Activated T-helper 1 cell treated with anti-CD3 and anti-CD28 coated beads, Interleukin-12 subunit alpha, Interleukin-12 subunit beta, Interleukin-2, Interleukin-4 antibody, amounts not matched to agents 30 ng/mL and 10 ng/mL and 1 ng/mL, durations not matched to agents 14 hours and 24 hours and 36 hours (primary cell): ENCODE results near the gene NRP1. TPM values are rescaled to one million over a fixed set of nuclear protein-coding genes. Genes with fewer than 3 reads are reported as not detected.
"Not testable (repeated sequence)": the region's sequence is repeated elsewhere in the genome, so short reads cannot be mapped to it uniquely, and the experiment has no call there.

Source experiments
- DNase-seq: peaks from one replicate; pipeline ENCODE4 v3.0.0; 2021; ENCODE audit warnings: low spot score
- H3K27ac Mint-ChIP-seq: one replicate; pipeline ENCODE4 v1.8.0; 2021; ENCODE audit warnings: mild to moderate bottlenecking, mixed read lengths
- H3K27me3 Mint-ChIP-seq: one replicate; pipeline ENCODE4 v1.8.0; 2022; ENCODE audit warnings: mild to moderate bottlenecking, moderate library complexity, mixed read lengths; ENCODE audit not compliant: insufficient read depth
- H3K36me3 Mint-ChIP-seq: one replicate; pipeline ENCODE4 v1.8.0; 2021; ENCODE audit warnings: low read depth, mixed read lengths
- H3K4me1 Mint-ChIP-seq: one replicate; pipeline ENCODE4 v1.8.0; 2021; ENCODE audit warnings: low read depth, mixed read lengths
- H3K4me3 Mint-ChIP-seq: one replicate; pipeline ENCODE4 v1.8.0; 2021; ENCODE audit warnings: mild to moderate bottlenecking, moderate library complexity, mixed read lengths
- H3K9me3 Mint-ChIP-seq: one replicate; pipeline ENCODE4 v1.8.0; 2021; ENCODE audit warnings: mixed read lengths
- intact Hi-C: fragments of 100-400 bp; cut with micrococcal nuclease; formaldehyde crosslinking; loops from one replicate; pipeline ENCODE4 v1.15.1; 2024
- total RNA-seq: library from RNA; stranded (reverse); gene quantifications from 2 replicates; pipeline ENCODE4 v1.2.3, GENCODE V29; 2022

NRP1 gene
- total RNA-seq, 1 donor from 2014 or later: 1.2 TPM

DNA sequence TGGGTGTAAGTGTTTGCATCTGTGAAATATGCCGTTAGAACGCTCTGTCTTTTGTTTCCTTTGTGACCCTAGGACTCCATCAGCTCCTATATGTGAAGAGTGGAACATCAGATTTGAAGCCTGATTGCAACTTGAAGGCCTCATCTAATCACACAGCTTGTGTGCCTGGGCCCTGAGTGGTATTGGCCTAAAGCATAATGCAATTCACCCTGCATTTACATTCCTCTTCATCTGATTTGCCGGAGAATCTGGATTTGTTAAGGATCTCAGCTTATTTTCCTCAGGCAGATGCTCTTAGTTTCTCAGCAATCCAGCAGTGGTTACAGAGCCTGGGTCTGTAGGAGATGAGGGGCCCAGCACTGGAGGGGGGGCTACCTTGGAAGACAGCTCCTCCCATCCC is 193.2 kb downstream of the NRP1 start:
- Mint-ChIP-seq H3K4me3 (no peak overlapping the region), H3K36me3 (peaks cover 2% of the 10 kb centered on the region), H3K27me3 (no peaks in the 10 kb centered on the region), H3K27ac (peak overlapping the region; percentile 35), H3K4me1 (peaks cover 69% of the 10 kb centered on the region), H3K9me3 (no peaks in the 10 kb centered on the region)
- DNase-seq: no peak
- intact Hi-C loops: loop anchor here (5.0 kb wide), 1 partner anchor 1141 kb away; no protein-coding TSS in a partner anchor

GRCh38 chr10:33139181-33139646 is 195.3 kb downstream of the NRP1 start:
- Mint-ChIP-seq H3K36me3 (peaks cover 2% of the 10 kb centered on the region), H3K9me3 (no peaks in the 10 kb centered on the region), H3K4me1 (peaks cover 84% of the 10 kb centered on the region), H3K27me3 (no peaks in the 10 kb centered on the region), H3K4me3 (peak overlapping the region; percentile 38), H3K27ac (peak overlapping the region; percentile 80)
- peak; percentile 73 for DNase-seq
- intact Hi-C loops: loop anchor here (1.0 to 5.0 kb wide), 5 partner anchors 16 to 983 kb away; partner anchors contain the start of gene CCDC7

GRCh38 chr10:33138686-33139085 is 195.8 kb downstream of the NRP1 start:
- not testable (repeated sequence) for DNase-seq, H3K9me3 Mint-ChIP-seq, H3K36me3 Mint-ChIP-seq, H3K4me3 Mint-ChIP-seq, H3K27me3 Mint-ChIP-seq
- H3K27ac Mint-ChIP-seq: peak overlapping the region; percentile 80
- peaks cover 85% of the 10 kb centered on the region for H3K4me1 Mint-ChIP-seq
- intact Hi-C loops: loop anchor here (1.0 to 5.0 kb wide), 5 partner anchors 16 to 984 kb away; partner anchors contain the start of gene CCDC7

GRCh38 chr10:33137356-33138005 is 197.0 kb downstream of the NRP1 start:
- no peaks in the 10 kb centered on the region for H3K27me3 Mint-ChIP-seq
- intact Hi-C loops: loop anchor here (2.0 to 5.0 kb wide), 4 partner anchors 17 to 760 kb away; partner anchors contain the start of gene CCDC7
- H3K27ac Mint-ChIP-seq: peak overlapping the region; percentile 80
- H3K9me3 Mint-ChIP-seq: no peaks in the 10 kb centered on the region
- H3K4me1 Mint-ChIP-seq: peaks cover 85% of the 10 kb centered on the region
- H3K36me3 Mint-ChIP-seq: peaks cover 2% of the 10 kb centered on the region
- H3K4me3 Mint-ChIP-seq: peak overlapping the region; percentile 37
- DNase-seq: no peak

GRCh38 chr10:33136781-33137180 is 197.7 kb downstream of the NRP1 start:
- Mint-ChIP-seq H3K4me3 (peak overlapping the region; percentile 37), H3K27ac (peak overlapping the region; percentile 80), H3K9me3 (no peaks in the 10 kb centered on the region), H3K4me1 (peaks cover 82% of the 10 kb centered on the region), H3K27me3 (no peaks in the 10 kb centered on the region), H3K36me3 (peaks cover 2% of the 10 kb centered on the region)
- no peak for DNase-seq
- intact Hi-C loops: loop anchor here (1.0 to 5.0 kb wide), 5 partner anchors 37 to 987 kb away; partner anchors contain the start of gene CCDC7

- Mint-ChIP-seq H3K9me3 (no peaks in the 10 kb centered on the region), H3K27me3 (no peaks in the 10 kb centered on the region), H3K4me1 (peaks cover 80% of the 10 kb centered on the region), H3K4me3 (no peak overlapping the region), H3K27ac (peak overlapping the region; percentile 80), H3K36me3 (peaks cover 2% of the 10 kb centered on the region)
- DNase-seq: no peak
- intact Hi-C loops: loop anchor here (1.0 to 5.0 kb wide), 5 partner anchors 37 to 987 kb away; partner anchors contain the start of gene CCDC7
Measured at GRCh38 chr10:33136271-33136670, 198.2 kb downstream of the NRP1 start.

- H3K4me3 Mint-ChIP-seq: peak overlapping the region; percentile 48
- peaks cover 61% of the 10 kb centered on the region for H3K4me1 Mint-ChIP-seq
- peak overlapping the region; percentile 88 for H3K27ac Mint-ChIP-seq
- no peaks in the 10 kb centered on the region for H3K27me3 Mint-ChIP-seq
- DNase-seq: peak; percentile 48
- intact Hi-C loops: loop anchor here (1.0 to 5.0 kb wide), 6 partner anchors 8 to 890 kb away; no protein-coding TSS in a partner anchor
- no peaks in the 10 kb centered on the region for H3K36me3 Mint-ChIP-seq
- H3K9me3 Mint-ChIP-seq: no peaks in the 10 kb centered on the region
Measured at GRCh38 chr10:33134011-33134751, 200.3 kb downstream of the NRP1 start.

DNA sequence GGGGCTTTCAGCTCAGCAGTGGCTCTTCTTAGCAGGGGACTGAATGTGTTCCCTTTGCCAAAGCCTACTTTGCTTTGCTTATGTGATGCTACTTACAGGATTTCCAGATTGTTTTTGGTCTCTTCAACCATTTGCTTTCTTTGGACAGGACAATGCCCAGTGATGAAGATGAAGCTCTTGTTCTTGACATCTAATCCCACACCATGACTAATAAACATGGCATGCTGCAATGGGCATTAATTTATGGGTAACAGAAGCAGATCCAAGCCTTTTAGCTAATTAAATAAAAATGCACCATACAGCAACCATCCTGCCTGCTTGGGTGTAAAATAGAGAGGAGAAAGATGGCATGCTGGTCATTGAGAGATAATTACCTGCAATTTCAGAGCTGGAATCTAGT is 200.9 kb downstream of the NRP1 start:
- no peaks in the 10 kb centered on the region for H3K36me3 Mint-ChIP-seq
- peak overlapping the region; percentile 88 for H3K27ac Mint-ChIP-seq
- H3K4me1 Mint-ChIP-seq: peaks cover 61% of the 10 kb centered on the region
- no peaks in the 10 kb centered on the region for H3K27me3 Mint-ChIP-seq
- intact Hi-C loops: loop anchor here (5.0 kb wide), 1 partner anchor 801 kb away; no protein-coding TSS in a partner anchor
- DNase-seq: no peak
- H3K9me3 Mint-ChIP-seq: no peaks in the 10 kb centered on the region
- H3K4me3 Mint-ChIP-seq: no peak overlapping the region

- peaks cover 55% of the 10 kb centered on the region for H3K4me1 Mint-ChIP-seq
- H3K9me3 Mint-ChIP-seq: no peaks in the 10 kb centered on the region
- no peaks in the 10 kb centered on the region for H3K36me3 Mint-ChIP-seq
- H3K27me3 Mint-ChIP-seq: no peaks in the 10 kb centered on the region
- H3K27ac Mint-ChIP-seq: no peak overlapping the region
- H3K4me3 Mint-ChIP-seq: no peak overlapping the region
- no peak for DNase-seq
- intact Hi-C loops: loop anchor here (5.0 kb wide), 1 partner anchor 800 kb away; no protein-coding TSS in a partner anchor
Measured at GRCh38 chr10:33132626-33133025, 201.8 kb downstream of the NRP1 start.

DNA sequence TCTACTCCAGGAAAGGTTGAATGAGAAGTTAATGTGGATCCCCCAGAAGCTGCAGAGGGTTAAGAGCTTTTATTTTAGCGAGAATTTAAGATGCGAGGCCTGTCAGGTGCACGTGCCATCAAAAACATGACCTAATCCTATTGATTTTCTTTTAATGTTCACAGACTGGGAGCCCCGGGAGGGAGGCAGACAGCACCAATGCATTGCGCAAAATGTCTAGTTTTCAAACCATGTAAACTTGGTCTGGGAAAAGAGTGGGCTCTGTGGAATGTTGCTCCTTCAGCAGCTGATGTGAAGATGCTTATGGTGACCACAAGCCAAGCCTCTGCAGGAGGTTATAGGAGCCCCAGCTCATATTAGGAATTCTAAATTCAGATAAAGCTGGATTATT is 204.5 kb downstream of the NRP1 start:
- intact Hi-C loops: loop anchor here (5.0 kb wide), 1 partner anchor 798 kb away; no protein-coding TSS in a partner anchor
- Mint-ChIP-seq H3K27me3 (no peaks in the 10 kb centered on the region), H3K4me3 (no peak overlapping the region), H3K9me3 (no peaks in the 10 kb centered on the region), H3K27ac (no peak overlapping the region), H3K36me3 (no peaks in the 10 kb centered on the region), H3K4me1 (peaks cover 55% of the 10 kb centered on the region)
- DNase-seq: no peak

GRCh38 chr10:33129141-33129995 is 205.1 kb downstream of the NRP1 start:
- no peak overlapping the region for H3K27ac Mint-ChIP-seq

DNA sequence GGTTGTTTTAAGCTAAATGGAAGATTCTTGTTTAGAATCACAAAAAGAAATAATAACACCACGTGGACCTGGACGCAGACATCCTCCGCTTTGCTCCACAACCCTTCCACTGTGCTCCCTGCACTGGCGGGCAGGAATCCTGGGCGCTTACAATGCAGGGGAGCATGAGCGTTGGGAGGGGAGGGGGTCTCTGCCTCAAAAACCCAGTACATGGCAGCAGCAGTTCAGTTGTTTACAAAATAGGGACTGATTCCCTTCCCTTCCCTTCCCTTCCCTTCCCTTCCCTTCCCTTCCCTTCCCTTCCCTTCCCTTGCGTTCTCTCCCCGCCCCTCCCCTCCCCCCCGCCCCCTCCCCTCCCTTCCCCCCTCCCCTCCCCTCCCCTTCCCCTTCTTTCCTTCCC is 206.8 kb downstream of the NRP1 start:
- no peak for DNase-seq
- Mint-ChIP-seq H3K36me3 (no peaks in the 10 kb centered on the region), H3K9me3 (no peaks in the 10 kb centered on the region), H3K4me1 (peaks cover 31% of the 10 kb centered on the region), H3K27ac (no peak overlapping the region), H3K4me3 (no peak overlapping the region), H3K27me3 (no peaks in the 10 kb centered on the region)
- intact Hi-C loops: no loop called here

More at GRCh38 chr10:33129141-33129995, 205.1 kb downstream of the NRP1 start:
- Mint-ChIP-seq H3K9me3 (no peaks in the 10 kb centered on the region), H3K4me1 (peaks cover 49% of the 10 kb centered on the region), H3K36me3 (no peaks in the 10 kb centered on the region), H3K4me3 (no peak overlapping the region), H3K27me3 (no peaks in the 10 kb centered on the region)
- intact Hi-C loops: no loop called here
- DNase-seq: no peak
